Activated CD8-positive, alpha-beta memory T cell treated with anti-CD3 and anti-CD28 coated beads, Interleukin-2, amount 50 U/mL, for 24 hours (primary cell): ENCODE data around the gene TARS3.
"Not testable (repeated sequence)": the region's sequence is repeated elsewhere in the genome, so short reads cannot be mapped to it uniquely, and the experiment has no call there.

Source experiments
- DNase-seq: peaks from one replicate; pipeline ENCODE4 v3.0.0-alpha.2; 2020; ENCODE audit errors: extremely low read depth

TARS3 gene

GRCh38 chr15:101654624-101655337 is 69.5 kb downstream of the TARS3 start:
- DNase-seq = not testable (repeated sequence)

DNA sequence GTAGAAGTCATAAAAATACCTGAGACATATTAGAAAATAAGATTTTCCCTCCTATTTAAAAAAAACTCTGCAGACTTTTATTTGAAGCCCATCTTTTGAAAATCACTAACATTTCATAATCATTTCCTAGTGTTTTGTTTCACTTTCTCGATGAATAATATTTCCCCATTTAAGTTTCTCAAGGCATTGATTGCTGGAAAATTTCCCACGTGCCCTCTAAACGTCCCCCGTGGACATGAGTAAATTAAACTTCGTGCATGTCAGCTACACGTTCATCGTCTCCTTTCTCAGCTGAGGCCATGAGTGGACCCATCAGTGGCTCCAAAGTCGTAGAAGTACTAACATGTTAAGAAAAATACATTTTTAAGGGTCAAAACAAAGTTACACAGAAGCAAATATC is 70.1 kb downstream of the TARS3 start:
- no peak for DNase-seq

DNA sequence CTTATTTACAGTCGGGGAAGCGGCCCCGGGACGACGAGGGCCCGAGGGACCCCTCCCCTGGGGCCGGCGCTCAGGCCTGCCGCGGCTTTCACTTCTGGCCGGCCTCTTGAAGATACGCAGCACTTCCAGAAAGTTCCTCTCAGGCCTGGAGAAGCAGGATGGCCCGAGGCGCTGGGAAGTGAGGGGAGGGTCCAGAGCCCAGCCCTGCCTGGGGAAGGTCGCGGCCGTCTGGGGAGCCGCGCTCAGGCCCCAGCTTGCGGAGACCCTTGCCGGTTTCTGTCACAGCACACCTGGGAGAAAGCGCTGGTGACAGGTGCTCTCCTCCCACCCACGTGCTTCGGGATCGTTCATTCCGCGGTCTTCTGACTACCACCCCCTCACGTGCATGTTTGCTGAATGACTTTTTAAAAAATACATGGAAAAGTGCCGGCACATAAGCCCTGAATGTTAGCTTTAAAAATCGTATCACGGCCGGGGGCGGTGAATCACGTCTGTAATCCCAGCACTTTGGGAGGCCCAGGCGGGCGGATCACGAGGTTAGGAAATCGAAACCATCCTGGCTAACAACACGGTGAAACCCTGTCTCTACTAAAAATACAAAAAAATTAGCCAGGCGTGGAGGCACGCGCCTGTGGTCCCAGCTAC is 71.4 kb downstream of the TARS3 start:
- DNase-seq = no peak

- peak; percentile 84 for DNase-seq
Measured at GRCh38 chr15:101652098-101652785, 72.0 kb downstream of the TARS3 start, which contains the start of gene TM2D3. Gene TM2D3 (minus strand): TSS chr15:101652381. CDS start chr15:101652361, 20 bp downstream.

- DNase-seq = no peak
Measured at GRCh38 chr15:101651554-101652097, 72.6 kb downstream of the TARS3 start.

DNA sequence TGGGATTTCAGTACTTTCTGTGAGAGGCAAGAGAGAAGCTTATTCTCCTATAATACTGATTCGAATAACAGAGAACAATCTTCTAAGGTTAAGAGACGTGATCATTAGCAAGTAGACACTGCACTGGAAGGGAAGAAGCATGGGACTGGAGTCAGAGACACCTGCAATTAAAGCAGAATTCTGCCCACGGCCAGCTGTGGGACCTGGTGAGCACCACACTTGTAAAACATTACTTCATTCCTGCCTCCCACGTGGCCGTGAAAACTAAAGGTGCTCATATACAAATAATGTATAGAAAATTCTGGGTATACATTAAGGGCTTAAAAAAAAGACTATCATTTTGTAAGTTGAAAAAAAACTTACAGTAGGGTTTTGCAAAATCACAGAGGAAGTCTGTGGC is 74.1 kb downstream of the TARS3 start:
- no peak for DNase-seq

DNA sequence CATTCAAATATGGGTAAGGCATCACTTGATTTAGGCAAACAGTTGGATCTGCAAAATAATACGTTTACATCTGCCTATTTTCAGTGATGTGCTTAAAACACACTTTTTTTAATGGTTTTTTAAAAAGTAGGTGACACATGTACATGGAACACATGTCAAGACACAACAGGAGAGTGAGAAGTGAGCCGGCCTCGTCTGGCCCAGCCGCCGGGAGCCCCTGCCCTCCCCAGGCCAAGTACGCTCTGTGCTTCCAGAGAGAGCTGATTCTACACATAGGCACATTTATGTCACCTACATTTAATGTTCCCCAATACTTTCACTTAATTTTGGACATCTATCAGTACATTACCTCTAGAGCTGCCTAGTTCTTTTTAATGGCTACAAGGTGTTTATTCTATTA is 75.9 kb downstream of the TARS3 start:
- DNase-seq = no peak

GRCh38 chr15:101647251-101647650 is 77.0 kb downstream of the TARS3 start:
- DNase-seq = no peak

DNA sequence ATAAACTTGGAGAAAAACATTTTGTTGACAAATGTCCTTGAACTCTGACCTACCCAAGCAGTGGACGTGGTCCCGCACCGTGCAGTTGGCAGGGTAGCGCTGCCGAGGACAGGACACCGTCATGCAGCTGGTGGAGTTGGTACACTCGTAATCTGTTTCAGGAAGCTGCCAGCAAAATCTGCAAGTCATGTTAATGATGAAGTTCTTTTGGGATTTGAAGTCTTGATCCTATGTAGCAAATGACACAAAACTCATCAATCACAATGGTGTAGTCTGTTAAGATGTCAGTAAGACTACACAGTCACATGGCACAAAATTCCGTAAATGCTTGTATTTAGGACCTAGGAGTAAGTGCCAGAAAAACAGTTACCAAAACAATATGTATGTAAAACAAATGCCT is 77.6 kb downstream of the TARS3 start:
- DNase-seq = no peak

DNA sequence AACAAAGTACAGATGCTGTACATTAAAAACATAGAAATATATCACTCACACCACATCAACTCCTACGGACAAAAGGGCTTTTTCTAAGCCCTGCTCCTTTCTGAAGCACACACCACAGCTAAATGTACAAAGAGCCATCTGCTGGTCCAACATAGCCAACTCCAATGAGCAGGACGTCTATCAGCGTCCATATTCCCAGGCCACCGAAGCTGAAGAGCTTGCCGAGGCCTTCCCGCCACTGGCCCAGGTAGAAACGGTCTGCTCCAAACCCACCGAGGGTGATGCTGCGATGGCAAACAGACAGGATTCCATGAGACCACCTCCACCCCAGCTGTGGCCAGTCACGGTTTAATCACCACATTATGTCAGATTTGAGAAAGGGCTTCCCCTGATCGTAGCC is 81.9 kb downstream of the TARS3 start:
- no peak for DNase-seq

DNA sequence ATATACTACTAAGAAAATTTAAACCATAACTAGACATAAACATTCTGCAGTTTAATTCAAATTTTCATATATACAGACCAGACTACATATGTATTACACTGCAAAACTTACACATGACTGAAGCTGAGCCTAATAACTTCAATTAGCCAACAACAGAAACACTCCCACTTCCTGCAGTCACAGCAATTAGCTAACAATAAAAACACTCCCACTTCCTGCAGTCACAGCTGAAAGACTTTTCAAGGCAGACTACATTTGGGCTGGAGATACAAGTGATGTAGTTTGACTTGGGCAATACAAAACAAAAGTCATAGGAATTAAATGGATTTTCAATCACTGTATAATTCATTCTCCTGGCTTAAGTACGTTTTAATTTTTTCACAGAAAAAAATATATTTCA is 82.4 kb downstream of the TARS3 start:
- DNase-seq = no peak

- peak; percentile 60 for DNase-seq
Measured at GRCh38 chr15:101641129-101641764, 83.0 kb downstream of the TARS3 start.

GRCh38 chr15:101639667-101640066 is 84.6 kb downstream of the TARS3 start:
- DNase-seq = no peak

DNA sequence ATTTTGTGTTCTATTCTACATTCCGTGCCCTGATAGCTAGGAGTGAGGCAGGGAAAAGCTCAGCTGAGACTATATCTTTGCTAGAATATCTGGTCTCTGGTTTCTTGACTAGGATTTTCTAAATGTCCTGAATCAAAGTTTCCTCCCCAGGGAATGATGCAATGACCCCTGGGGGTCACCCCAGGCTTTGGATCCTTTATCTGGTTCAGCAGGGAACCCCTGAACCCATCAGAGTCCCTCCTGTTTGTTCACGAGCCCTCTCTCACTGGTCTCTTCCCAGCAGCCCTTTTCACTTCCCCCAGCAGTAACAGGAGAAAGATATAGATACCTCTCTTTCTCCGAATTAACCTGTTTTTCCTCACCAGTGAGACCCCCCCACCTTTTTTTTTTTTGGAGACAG is 86.4 kb downstream of the TARS3 start:
- DNase-seq = no peak

DNA sequence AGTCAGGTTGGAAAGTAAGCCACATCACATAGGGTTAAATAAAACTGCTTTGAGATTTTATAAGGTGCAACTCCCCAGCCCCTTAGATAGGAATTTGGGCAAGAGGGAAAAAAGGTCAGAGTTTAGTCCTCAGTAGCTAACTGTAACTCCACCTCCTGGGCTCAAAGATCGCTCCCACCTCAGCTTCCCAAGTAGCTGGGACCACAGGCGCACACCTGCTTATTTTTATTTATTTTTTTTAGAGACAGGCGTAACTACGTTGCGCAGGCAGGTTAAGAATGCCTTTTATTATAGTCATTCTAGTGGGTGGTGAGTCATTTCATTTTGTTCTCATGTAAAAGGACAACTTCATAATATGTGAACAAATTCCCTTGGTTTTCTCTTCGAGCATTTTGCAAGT is 86.8 kb downstream of the TARS3 start:
- DNase-seq = no peak

GRCh38 chr15:101637038-101637437 is 87.2 kb downstream of the TARS3 start:
- DNase-seq = no peak

- DNase-seq = no peak
Measured at GRCh38 chr15:101635944-101636727, 88.1 kb downstream of the TARS3 start.

GRCh38 chr15:101633356-101633755 is 90.9 kb downstream of the TARS3 start:
- DNase-seq = no peak

- DNase-seq = not testable (repeated sequence)
Measured at GRCh38 chr15:101626729-101627128, 97.5 kb downstream of the TARS3 start.

GRCh38 chr15:101625980-101626379 is 98.3 kb downstream of the TARS3 start:
- no peak for DNase-seq

GRCh38 chr15:101625184-101625583 is 99.1 kb downstream of the TARS3 start:
- DNase-seq = no peak
